ENCODE results near the gene TBC1D1. TPM values are rescaled to one million over a fixed set of nuclear protein-coding genes. Genes with fewer than 3 reads are reported as not detected.

The TBC1D1 gene
- total RNA-seq, 1 experiment from 2014 or later = 42.6 TPM

GRCh38 chr4:38113132-38113531 is 222.2 kb downstream of the TBC1D1 start:
- Histone ChIP-seq H3K27ac (ENCODE audit: low read depth, low read length, poor library complexity, severe bottlenecking) (no peak overlapping the region), H3K4me1 (ENCODE audit: insufficient read depth, low read length, poor library complexity, severe bottlenecking) (peaks cover 12% of the 10 kb centered on the region), H3K4me3 (ENCODE audit: low read depth, low read length, poor library complexity, severe bottlenecking) (no peak overlapping the region), H3K36me3 (ENCODE audit: insufficient read depth, low read length, poor library complexity, severe bottlenecking) (no peaks in the 10 kb centered on the region), H3K27me3 (replicated peaks; ENCODE audit: insufficient read depth, low read depth, low read length, poor library complexity) (no peaks in the 10 kb centered on the region), H3K9me3 (ENCODE audit: low read depth, low read length, poor library complexity, severe bottlenecking) (no peaks in the 10 kb centered on the region)
- no TSS peak for BruUV-seq (replicated peaks)
- ChIA-PET POLR2A (ENCODE audit: low non-redundant PET) (no interaction called here), CTCF (no interaction called here)
- TF ChIP-seq EZH2 (IDR thresholded peaks at IDR 0.05; ENCODE audit: borderline replicate concordance, low read depth, low read length, poor library complexity, severe bottlenecking) = no peak
- TF ChIP-seq, protein P1, sequence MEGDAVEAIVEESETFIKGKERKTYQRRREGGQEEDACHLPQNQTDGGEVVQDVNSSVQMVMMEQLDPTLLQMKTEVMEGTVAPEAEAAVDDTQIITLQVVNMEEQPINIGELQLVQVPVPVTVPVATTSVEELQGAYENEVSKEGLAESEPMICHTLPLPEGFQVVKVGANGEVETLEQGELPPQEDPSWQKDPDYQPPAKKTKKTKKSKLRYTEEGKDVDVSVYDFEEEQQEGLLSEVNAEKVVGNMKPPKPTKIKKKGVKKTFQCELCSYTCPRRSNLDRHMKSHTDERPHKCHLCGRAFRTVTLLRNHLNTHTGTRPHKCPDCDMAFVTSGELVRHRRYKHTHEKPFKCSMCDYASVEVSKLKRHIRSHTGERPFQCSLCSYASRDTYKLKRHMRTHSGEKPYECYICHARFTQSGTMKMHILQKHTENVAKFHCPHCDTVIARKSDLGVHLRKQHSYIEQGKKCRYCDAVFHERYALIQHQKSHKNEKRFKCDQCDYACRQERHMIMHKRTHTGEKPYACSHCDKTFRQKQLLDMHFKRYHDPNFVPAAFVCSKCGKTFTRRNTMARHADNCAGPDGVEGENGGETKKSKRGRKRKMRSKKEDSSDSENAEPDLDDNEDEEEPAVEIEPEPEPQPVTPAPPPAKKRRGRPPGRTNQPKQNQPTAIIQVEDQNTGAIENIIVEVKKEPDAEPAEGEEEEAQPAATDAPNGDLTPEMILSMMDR (conservative IDR thresholded peaks at IDR 0.05; ENCODE audit: low read depth, low read length) = no peak
- intact Hi-C loops (cut with micrococcal nuclease; ENCODE audit: unreplicated experiment) = no loop called here
- DNase-seq (ENCODE audit: low spot score) = no peak

DNA sequence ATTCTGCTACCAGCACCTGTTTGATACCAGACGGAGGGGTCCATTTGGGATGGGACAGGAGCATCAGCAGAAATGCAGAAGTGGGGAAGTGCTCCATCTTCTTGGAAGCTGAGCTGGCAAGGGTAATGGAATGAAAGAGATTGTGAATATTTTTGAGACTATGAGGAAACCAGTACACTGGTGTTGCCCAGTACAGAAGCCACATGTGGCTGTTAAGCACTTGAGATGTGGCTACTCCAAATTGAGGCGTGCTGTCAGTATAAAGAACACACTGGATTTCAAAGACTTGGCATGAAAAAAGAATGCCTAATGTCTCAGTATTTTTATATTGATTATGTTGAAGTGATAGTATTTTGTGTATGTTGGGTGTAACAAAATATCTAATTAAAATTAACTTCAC is 222.7 kb downstream of the TBC1D1 start:
- CTCF ChIA-PET = no interaction called here
- no peak overlapping the region for H3K4me3 ChIP-seq (ENCODE audit: low read depth, low read length, poor library complexity, severe bottlenecking)
- peaks cover 12% of the 10 kb centered on the region for H3K4me1 ChIP-seq (ENCODE audit: insufficient read depth, low read length, poor library complexity, severe bottlenecking)
- no peaks in the 10 kb centered on the region for H3K9me3 ChIP-seq (ENCODE audit: low read depth, low read length, poor library complexity, severe bottlenecking)
- no peak for DNase-seq (ENCODE audit: low spot score)
- TF ChIP-seq EZH2 (IDR thresholded peaks at IDR 0.05; ENCODE audit: borderline replicate concordance, low read depth, low read length, poor library complexity, severe bottlenecking) = no peak
- TF ChIP-seq, protein P1 (conservative IDR thresholded peaks at IDR 0.05; ENCODE audit: low read depth, low read length) = no peak
- H3K36me3 ChIP-seq (ENCODE audit: insufficient read depth, low read length, poor library complexity, severe bottlenecking) = no peaks in the 10 kb centered on the region
- no peaks in the 10 kb centered on the region for H3K27me3 ChIP-seq (replicated peaks; ENCODE audit: insufficient read depth, low read depth, low read length, poor library complexity)
- intact Hi-C loops (cut with micrococcal nuclease; ENCODE audit: unreplicated experiment) = no loop called here
- H3K27ac ChIP-seq (ENCODE audit: low read depth, low read length, poor library complexity, severe bottlenecking) = no peak overlapping the region
- POLR2A ChIA-PET (ENCODE audit: low non-redundant PET) = no interaction called here
- BruUV-seq (replicated peaks) = no TSS peak

- POLR2A ChIA-PET (ENCODE audit: low non-redundant PET) = no interaction called here
- TF ChIP-seq, protein P1 (conservative IDR thresholded peaks at IDR 0.05; ENCODE audit: low read depth, low read length) = no peak
- TF ChIP-seq EZH2 (IDR thresholded peaks at IDR 0.05; ENCODE audit: borderline replicate concordance, low read depth, low read length, poor library complexity, severe bottlenecking) = no peak
- no TSS peak for BruUV-seq (replicated peaks)
- CTCF ChIA-PET = interaction anchor here (0.7 kb wide), 1 partner anchor 179 kb away, joined by 3 read pairs; no protein-coding TSS in a partner anchor
- H3K9me3 ChIP-seq (ENCODE audit: low read depth, low read length, poor library complexity, severe bottlenecking) = no peaks in the 10 kb centered on the region
- no peak overlapping the region for H3K4me3 ChIP-seq (ENCODE audit: low read depth, low read length, poor library complexity, severe bottlenecking)
- peak; percentile 34 for DNase-seq (ENCODE audit: low spot score)
- no peaks in the 10 kb centered on the region for H3K36me3 ChIP-seq (ENCODE audit: insufficient read depth, low read length, poor library complexity, severe bottlenecking)
- intact Hi-C loops (cut with micrococcal nuclease; ENCODE audit: unreplicated experiment) = no loop called here
- H3K27ac ChIP-seq (ENCODE audit: low read depth, low read length, poor library complexity, severe bottlenecking) = no peak overlapping the region
- peaks cover 12% of the 10 kb centered on the region for H3K4me1 ChIP-seq (ENCODE audit: insufficient read depth, low read length, poor library complexity, severe bottlenecking)
- H3K27me3 ChIP-seq (replicated peaks; ENCODE audit: insufficient read depth, low read depth, low read length, poor library complexity) = no peaks in the 10 kb centered on the region
Observed at GRCh38 chr4:38114386-38115150, 223.7 kb downstream of the TBC1D1 start.
